Epithelial cell of proximal tubule (primary cell): ENCODE measurements around the gene RHD. TPM values are rescaled to one million over a fixed set of nuclear protein-coding genes. Genes with fewer than 3 reads are reported as not detected.
"Not testable (repeated sequence)": the region's sequence is repeated elsewhere in the genome, so short reads cannot be mapped to it uniquely, and the experiment has no call there.

ENCODE experiments used
- DNase-seq: peaks from one replicate; pipeline ENCODE4 v3.0.0-alpha.2; 2011; ENCODE audit warnings: low read depth
- H3K4me3 ChIP-seq: 2 replicates; pipeline ENCODE4 v1.5.1; 2011; ENCODE audit warnings: low read depth, mild to moderate bottlenecking, low read length
- total RNA-seq: library from RNA; depleted of rRNA; stranded (reverse); fragments of >200 nt; gene quantifications from 2 replicates; pipeline ENCODE4 v1.2.3, GENCODE V29; 2015
- TF ChIP-seq, protein P1 (sequence below): conservative IDR thresholded peaks from 2 replicates; pipeline ENCODE4 v1.5.1; 2012; ENCODE audit warnings: low read depth, mild to moderate bottlenecking, low read length

Gene RHD
- total RNA-seq, 1 donor from 2014 or later = not detected

DNA sequence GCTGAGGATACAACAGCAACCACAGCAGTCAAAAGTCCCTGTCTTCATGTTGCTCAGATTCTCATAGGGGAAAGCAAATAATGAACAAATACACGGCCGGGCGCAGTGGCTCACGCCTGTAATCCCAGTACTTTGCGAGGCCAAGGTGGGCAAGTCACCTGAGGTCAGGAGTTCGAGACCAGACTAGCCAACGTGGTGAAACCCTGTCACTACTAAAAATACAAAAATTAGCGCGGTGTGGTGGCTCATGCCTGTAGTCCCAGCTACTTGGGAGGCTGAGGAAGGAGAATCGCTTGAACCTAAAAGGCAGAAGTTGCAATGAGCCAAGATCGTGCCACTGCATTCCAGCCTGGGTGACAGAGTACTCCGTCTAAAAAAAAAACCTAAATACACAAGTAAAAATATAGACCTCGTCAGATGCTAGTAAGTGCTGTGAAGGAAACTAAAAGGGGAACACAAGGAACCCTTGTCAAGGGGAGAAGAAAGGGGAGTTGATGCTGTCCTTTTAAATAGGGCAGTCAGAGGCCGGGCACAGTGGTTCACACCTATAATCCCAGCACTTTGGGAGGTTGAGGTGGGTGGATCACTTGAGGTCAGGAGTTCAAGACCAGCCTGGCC lies 4.1 kb upstream of the RHD start:
- H3K4me3 ChIP-seq = peak overlapping the region; percentile 62
- not testable (repeated sequence) for DNase-seq

DNA sequence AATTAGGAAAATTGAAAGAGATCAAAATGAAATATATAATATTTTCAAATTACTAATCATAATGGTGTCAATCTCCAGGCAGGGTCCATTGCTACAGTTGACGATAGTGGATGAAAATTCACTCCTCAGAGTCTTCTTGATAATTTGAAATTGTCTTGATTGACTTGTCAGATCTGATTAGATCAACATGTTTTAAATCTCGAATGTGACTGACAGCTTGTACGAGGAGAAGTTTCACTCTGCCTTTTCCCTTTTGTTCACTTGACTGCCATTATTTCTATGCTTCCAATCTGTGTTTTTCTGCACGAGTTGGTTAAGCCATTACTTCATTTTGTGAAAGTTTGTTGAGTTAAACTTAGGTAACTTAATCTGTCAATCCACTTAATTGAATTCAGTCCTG lies 3.3 kb downstream of the RHD start:
- not testable (repeated sequence) for DNase-seq, H3K4me3 ChIP-seq

DNA sequence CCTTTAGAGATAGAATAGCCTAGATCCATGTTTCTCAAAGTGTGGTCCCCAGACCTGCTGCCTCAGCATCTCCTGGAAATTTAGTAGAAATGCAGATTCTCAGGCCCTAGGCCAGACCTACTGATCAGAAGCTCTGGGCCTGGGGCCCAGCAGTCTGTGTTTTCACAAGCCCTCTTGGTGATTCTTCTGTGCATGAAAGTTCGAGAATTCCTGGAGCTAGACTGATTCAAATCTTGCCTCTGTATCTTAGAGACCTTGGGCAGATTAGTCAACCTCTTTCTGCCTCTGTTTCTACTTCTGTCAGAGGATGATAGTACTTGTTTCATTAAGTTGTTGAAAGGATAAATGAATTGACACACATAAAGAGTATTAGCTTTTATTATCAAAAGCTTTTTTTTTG lies 5.0 kb downstream of the RHD start:
- not testable (repeated sequence) for DNase-seq, H3K4me3 ChIP-seq

DNA sequence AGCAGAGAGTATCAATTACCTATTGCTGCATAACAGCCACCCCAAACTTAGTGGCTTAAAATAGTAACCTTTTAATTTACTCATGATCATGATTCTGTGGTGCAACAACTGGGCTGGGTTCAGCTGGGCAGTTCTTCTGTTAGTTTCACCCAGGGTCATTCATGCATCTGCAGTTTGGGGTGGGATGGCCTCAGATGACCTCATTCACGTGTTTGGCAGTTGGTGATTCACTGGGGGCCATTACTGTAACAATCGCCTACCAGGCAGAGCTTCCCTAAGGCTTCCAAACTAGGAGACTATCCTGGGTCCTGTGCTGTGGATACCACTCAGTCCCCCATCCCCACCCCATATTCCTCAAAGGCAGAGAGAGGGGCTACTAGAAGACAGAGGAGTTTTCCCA lies 6.0 kb downstream of the RHD start:
- not testable (repeated sequence) for H3K4me3 ChIP-seq

DNA sequence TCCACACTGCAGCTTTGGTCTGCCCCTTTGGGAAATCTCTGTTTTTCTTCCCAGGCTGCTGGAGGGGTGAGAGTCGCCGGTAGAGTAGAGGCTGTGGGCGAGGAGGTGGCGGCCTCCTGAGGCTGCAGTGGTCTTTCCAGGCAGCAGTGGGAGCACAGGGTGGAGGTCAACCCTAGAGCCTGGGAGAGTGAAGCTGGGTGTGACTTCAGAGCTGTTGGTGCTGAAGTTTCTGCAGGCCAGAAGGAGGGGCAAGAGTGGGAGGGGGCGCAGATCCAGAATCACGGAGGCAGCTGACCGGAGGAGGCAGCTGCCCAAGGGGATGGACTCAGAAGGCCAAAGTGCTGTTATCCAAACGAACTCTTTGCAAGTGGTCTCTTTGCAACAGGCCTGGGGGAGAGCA lies 6.5 kb downstream of the RHD start:
- H3K4me3 ChIP-seq, DNase-seq: not testable (repeated sequence)

More for the DNA sequence above, 6.0 kb downstream of the RHD start:
- DNase-seq = not testable (repeated sequence)

DNA sequence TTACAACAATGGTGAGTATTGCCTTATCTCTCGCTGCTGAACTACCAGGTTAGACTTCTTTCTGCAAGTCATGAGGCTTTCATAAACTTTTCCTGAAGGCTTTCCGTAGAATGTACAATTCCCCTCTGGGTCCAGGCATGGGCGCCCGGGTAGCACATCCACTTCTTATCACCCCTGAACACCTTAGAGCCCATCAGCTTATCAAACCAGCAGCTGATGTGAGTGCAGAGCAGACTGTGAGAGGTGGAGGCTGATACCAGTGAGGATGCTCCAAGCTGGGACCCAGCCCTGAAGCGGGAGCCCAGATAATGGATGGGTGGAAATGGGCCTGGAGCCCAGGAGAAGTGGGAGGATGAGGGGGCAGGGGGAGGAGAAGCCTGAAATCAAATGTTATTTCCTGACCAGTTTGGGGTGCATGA lies 7.4 kb downstream of the RHD start:
- not testable (repeated sequence) for DNase-seq

DNA sequence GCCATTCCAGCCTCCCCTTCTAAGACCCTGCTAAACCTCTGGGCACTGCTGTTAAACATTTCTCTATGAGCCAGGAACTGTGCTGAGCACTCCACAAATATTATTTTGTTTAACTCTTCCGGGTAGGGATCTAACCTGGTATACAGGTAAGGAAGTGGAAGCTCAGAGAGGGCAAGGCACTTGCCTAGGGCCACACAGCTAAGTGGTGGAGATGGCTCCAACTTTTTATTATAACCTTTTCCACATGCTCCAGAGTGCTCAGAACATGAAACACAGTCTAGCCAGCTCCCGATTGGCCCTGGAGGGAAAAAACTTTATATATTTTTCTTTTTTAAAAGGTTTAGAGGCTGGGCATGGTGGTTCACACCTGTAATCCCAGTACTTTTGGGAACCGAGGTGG lies 13.6 kb downstream of the RHD start:
- not testable (repeated sequence) for DNase-seq, H3K4me3 ChIP-seq

More for the DNA sequence above, 7.4 kb downstream of the RHD start:
- H3K4me3 ChIP-seq = not testable (repeated sequence)

DNA sequence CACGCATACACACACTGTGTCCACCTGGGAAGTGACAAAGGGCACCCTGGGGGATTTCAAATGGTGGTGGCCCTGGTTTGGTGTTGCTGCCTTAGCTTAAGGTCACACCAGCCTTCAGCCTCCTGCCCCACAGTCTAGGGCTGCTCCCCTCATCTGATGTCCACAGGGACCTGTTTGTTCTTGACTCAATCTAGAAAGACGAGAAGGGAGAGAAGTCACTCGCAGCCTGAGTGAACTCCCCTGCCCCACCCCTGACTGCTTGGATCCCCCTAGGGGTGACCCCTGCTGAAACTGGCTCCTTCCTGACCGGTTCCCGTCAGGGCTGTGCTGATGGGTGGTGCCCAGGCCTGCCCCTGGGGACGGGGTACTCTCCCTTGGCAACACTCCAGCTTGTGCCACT lies 14.9 kb downstream of the RHD start:
- not testable (repeated sequence) for DNase-seq

DNA sequence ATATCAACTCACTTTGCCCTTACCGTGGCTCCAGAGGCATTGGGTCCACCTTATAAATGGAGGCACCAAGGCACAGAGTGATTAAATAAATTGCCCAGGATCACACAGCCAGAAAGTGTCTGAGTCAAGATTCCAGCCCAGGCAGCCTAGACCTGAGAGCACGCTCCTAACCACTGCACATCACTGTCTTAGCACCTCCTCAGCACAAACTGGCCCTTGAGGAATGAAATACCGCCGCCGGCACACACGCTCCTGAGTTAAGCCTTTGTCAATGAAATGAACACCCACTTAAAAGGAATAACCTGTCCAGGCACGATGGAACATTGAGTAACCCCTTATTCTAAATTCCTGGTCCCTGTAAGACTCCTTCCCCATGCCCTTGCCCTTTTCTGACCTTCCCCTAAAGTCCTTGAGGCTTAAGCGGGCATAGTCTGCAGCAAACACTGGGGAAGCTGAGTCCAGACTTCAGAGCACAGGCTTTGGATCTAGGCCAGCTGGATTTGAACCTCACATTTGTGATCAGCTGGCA lies 16.3 kb downstream of the RHD start:
- H3K4me3 ChIP-seq, DNase-seq: not testable (repeated sequence)

More for the DNA sequence above, 14.9 kb downstream of the RHD start:
- not testable (repeated sequence) for H3K4me3 ChIP-seq

DNA sequence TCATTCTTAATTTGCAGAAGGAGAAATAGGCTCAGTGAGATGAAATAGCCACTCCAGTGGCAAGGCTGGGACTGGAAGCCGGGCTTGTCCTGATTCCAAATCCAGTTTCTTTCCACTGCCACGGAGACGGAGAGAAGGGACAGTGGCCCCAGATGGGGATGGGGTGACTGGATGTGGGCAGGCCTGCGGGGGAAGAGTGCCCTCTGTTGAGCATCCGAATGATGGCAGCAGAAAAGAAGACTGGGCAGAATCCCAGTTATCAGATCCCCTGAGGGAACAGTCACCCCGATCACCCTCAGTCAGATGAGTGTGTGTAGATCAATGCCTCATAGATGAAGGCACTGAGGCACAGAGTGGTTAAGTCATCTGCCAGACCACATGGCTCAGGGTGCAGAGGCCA lies 17.7 kb downstream of the RHD start:
- TF ChIP-seq, protein P1, sequence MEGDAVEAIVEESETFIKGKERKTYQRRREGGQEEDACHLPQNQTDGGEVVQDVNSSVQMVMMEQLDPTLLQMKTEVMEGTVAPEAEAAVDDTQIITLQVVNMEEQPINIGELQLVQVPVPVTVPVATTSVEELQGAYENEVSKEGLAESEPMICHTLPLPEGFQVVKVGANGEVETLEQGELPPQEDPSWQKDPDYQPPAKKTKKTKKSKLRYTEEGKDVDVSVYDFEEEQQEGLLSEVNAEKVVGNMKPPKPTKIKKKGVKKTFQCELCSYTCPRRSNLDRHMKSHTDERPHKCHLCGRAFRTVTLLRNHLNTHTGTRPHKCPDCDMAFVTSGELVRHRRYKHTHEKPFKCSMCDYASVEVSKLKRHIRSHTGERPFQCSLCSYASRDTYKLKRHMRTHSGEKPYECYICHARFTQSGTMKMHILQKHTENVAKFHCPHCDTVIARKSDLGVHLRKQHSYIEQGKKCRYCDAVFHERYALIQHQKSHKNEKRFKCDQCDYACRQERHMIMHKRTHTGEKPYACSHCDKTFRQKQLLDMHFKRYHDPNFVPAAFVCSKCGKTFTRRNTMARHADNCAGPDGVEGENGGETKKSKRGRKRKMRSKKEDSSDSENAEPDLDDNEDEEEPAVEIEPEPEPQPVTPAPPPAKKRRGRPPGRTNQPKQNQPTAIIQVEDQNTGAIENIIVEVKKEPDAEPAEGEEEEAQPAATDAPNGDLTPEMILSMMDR = peak; percentile 20
- not testable (repeated sequence) for H3K4me3 ChIP-seq, DNase-seq

DNA sequence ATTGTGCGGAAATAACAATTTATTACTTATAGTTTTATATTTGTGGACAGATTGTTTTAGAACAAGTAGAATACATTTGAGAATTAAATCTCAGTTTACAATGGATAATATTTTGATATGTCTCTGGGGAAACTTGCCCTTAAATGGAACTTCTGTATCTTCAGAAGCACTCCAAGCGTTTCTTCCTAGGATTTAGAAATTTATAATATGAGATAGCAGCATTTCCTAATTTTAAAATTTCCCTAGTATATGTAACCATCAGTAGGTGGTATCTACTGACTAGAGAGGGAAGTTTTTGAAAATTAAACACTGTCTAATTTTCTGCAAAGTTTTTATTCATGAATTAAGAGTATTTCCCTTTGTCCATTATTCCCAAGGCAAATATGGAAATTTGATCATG lies 21.1 kb downstream of the RHD start:
- not testable (repeated sequence) for DNase-seq, H3K4me3 ChIP-seq

DNA sequence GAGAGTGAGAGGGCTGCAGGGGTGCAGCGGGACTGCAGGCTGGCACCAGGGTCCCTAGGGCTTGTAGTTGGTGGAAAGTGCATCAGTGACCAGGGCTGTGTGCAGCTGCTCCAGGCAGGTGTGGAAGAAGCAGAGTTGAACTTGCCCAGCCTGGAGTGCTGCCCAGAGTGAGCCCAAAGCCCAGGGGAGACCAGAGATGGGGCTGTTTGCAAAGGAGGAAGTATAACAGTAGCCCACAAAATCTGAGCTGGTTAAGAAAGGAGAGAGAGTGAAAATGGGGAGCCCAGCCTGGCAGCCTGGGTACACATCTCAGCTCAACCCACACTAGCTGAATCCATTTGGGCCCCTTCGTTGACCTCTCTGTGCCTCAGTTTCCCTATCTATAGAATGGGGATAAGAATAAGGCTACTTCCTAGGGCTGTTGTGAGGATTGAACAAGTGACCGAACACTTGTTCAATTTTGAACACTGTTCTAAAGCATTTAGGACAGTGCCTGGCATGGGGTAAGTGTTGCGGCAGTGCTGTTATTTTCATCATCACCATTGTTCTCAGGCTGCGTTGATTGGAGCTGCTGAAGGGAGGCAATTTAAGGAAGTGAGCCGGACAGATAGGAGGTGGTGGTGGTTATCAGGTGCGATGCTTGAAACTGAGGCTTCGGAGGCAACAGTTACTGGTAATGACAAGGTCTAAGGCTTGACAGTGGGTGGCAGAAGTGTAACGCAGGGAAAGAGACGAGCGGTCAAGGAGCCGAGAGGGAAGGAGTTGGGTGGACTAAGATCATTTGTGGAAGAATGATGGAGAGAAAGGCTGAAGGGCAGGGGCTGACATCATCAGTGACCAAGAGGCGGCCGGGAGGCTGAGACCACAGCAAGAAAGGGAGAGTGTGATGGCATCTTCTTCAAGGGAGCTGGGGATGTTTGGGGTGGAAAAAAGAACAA lies 22.8 kb downstream of the RHD start:
- DNase-seq = not testable (repeated sequence)

DNA sequence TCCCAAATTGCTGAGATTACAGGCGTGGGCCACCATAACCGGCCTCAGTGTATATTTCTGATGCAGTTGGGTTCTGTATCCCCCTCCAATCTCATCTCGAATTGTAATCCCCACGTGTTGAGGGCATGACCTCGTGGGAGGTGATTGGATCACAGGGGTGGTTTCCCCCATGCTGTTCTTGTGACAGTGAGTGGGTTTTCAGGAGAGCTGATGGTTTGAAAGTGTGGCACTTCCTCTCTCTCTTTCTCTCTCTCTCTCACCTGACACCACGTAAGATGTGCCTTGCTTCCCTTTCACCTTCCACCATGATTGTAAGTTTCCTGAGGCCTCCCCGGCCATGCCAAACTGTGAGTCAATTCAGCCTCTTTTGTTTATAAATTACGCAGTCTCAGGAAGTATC lies 24.2 kb downstream of the RHD start:
- DNase-seq, H3K4me3 ChIP-seq: not testable (repeated sequence)

More for the DNA sequence above, 22.8 kb downstream of the RHD start:
- not testable (repeated sequence) for H3K4me3 ChIP-seq

DNA sequence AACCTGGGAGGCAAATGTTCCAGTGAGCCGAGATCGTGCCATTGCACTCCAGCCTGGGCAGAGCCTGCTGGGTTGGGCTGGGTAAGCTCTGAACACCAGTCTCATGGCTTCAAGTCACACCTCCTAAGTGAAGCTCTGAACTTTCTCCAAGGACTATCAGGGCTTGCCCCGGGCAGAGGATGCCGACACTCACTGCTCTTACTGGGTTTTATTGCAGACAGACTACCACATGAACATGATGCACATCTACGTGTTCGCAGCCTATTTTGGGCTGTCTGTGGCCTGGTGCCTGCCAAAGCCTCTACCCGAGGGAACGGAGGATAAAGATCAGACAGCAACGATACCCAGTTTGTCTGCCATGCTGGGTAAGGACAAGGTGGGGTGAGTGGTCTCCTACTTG lies 28.4 kb downstream of the RHD start:
- not testable (repeated sequence) for H3K4me3 ChIP-seq, DNase-seq

DNA sequence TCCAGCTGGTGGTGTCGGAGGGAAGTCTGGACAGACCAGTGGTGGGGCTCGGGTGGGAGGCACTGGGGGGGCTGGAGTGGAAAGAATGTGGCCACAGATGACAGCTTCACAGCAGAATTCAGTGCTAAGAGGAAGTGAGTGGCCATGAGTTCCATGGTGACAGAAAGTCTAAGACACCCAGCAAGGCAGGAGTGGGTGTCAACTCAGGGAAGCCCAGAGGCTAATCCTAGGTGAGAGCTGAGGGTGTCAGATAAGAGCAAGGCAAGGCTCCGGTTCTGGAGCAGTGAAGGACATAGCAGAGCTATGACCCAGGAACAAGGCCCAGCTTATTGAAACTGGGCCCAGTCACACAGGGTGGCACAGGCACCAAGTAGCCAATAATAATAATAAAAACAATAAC lies 30.0 kb downstream of the RHD start:
- not testable (repeated sequence) for H3K4me3 ChIP-seq, DNase-seq

DNA sequence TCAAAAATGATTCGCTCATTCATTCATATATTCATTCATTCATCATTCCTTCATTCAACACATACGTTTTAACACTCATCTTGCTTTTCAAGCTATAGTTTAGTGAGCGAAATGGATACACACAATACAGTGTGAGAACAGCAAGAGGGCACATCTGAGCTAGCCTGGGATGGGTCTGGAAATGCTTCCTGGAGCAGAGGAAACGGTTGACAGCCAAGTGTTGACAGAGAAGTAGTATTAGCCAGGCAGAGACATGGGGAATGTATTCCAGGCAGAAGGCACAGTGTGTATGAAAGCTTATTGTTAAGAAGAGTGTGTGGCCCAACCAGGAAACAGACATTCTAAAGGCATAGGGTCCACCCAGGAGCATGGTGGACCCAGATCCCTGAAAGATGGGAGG lies 32.6 kb downstream of the RHD start:
- not testable (repeated sequence) for DNase-seq, H3K4me3 ChIP-seq

DNA sequence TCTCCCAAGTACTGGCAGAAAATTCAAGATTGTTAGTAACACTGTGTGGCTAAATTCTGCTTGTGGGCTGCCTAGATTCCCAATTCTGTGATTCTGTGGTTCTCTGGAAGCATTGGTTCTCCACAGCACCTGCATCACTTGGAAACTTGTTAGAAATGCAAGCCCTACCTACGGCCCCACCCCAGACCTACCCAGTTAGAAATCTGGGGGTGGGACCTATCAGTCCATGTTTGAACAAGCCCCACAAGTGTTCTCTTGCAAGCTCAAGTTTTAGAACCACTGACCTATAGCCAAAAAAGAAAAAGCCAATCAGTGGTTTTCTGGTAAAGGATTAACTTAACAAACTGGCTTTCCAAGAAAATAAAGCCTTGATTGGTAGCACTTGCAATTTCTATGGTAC lies 35.9 kb downstream of the RHD start:
- DNase-seq, H3K4me3 ChIP-seq: not testable (repeated sequence)

DNA sequence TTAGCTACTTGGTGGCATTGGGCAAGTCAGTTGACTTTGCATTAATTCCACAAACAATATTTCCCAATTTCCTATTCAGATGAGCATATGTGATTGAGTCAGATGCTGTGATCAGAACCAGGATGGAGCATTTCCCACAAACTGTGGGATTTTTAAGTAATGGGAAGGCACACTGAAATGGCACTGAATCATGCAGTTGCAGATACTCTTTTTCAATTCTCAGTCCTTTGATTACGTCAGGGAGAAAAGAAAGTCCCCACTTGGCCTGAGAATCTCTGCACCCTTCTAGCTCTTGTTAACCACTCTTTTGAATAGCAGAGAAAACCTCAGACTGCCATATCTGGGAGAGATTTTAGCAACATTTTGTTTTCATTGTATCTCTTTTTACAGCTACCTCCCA lies 36.8 kb downstream of the RHD start:
- not testable (repeated sequence) for DNase-seq, H3K4me3 ChIP-seq
